ENCODE measurements around the gene TMEM273. TPM values are rescaled to one million over a fixed set of nuclear protein-coding genes. Genes with fewer than 3 reads are reported as not detected.

TMEM273 gene
- total RNA-seq, 2 donors from 2014 or later, result 2.7 to 8.4 TPM

DNA sequence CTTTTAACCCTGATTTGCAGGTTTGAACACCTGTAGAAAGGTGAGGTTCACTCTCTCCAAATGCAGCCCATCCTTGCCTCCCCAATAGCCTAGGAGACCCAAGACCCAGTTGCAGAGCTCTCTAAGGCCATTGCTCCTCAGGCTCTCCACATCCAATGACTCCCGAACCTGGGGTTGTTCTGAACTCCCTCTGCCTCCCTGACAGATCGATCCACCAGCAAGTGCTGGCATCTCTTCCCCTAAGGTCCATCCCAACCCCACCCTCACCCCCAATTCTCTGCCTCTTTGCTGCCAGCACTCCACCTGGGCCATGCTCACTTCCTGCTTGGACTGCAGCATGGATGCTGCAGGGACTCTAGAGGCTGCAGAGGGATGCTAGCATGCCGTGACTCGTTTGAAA is 35.1 kb downstream of the TMEM273 start:
- ATAC-seq, result no peak
- DNase-seq, result no peak

DNA sequence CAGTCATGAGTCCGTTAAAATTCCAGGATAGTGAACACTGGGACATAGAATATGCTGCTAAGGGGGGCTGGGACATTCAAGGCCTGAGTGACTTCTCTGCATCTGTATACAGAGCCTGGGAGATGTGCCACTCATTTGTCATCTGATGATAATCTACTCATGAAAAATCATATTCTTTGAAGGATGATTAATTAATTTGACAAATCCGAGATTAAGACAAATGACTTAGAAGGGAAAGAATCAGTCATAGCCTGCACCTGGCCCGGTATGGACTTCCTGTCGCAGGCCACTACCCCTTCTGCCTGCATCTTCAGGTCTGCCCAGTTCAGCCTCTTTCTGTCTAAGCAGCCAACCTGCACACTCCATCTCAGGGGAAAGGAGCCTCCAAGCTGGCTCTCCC is 35.5 kb downstream of the TMEM273 start:
- DNase-seq, result no peak
- ATAC-seq, result no peak

More for the DNA sequence above, 35.1 kb downstream of the TMEM273 start:
- intact Hi-C loops (cut with DNase I, micrococcal nuclease), result no loop called here

DNA sequence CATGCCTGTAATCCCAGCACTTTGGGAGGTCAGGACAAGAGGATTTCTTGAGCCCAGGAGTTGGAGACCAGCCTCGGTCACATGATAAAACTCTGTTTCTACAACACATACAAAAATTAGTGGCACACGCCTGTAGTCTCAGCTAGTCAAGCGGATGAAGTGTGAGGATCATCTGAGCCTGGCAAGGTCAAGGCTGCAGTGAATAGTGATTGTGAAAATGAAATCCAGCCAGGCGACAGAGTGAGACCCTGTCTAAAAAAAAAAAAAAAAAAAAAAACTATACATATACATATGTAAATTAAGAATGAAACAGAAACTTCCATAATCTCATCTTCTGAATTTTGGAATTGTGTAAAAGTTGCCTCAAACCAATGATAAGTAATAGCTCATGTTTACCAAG is 36.2 kb downstream of the TMEM273 start:
- no peak for DNase-seq
- ATAC-seq, result no peak
- intact Hi-C loops (cut with DNase I, micrococcal nuclease), result no loop called here

More for the DNA sequence above, 35.5 kb downstream of the TMEM273 start:
- intact Hi-C loops (cut with DNase I, micrococcal nuclease), result no loop called here

DNA sequence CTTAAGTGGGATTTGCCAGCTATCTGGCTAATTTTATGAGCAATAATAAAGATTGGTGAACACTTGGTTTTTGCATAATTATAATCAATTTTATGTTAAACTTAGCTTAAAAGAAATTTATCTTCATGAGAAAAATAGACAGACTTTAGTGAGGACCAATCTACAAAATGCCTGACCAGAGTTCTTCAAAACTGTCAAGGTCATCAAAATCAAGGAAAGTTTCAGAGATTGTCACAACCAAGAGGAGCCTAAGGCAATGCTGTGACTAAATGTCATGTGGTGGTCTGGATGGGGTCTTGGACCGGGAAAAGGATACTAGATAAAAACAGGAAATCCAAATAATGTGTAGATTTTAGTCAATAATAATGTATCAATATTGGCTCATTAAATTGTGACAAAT is 36.7 kb downstream of the TMEM273 start:
- ATAC-seq, result no peak
- DNase-seq, result no peak
- intact Hi-C loops (cut with DNase I, micrococcal nuclease), result no loop called here

DNA sequence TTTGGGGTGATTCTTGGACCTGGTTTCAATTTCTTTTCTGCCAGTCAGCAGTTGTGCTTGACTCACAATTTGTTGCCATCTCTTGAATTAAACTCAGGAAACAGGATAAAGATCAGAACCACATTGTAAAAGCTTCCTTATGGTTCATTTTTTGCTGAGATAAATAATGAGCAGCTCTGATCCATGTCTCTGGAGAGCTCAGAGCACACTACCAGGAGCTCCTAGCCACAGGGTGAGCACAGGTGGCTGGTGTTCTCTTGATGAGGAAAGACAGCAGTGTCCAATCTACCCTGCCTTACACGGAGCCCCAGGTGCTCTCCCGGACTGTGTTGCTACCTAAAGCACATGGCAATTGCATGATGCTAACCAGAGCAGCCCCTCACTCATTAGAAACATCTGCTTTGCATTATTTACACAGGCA is 37.2 kb downstream of the TMEM273 start:
- ATAC-seq (no peak), DNase-seq (no peak)
- intact Hi-C loops (cut with DNase I, micrococcal nuclease), result no loop called here

DNA sequence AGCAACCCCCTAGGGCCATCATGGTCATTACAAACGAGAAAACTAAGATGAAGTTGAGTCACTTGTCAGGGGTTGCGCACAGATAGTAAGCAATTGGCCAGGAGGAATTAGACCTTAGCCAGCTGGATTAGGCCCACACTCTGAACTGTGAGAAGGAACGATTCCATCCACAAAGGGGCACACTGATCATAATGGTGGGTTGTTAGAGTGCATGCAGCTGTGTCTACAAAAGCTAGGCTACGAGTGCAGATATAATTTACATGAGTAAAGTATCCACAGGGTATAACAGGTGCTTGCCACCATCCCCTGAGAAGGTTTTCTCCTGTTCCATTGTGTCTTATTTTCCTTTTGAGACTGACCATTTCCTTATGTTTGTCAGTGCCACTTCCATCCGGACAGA is 37.8 kb downstream of the TMEM273 start:
- ATAC-seq (no peak), DNase-seq (no peak)
- intact Hi-C loops (cut with DNase I, micrococcal nuclease), result no loop called here

DNA sequence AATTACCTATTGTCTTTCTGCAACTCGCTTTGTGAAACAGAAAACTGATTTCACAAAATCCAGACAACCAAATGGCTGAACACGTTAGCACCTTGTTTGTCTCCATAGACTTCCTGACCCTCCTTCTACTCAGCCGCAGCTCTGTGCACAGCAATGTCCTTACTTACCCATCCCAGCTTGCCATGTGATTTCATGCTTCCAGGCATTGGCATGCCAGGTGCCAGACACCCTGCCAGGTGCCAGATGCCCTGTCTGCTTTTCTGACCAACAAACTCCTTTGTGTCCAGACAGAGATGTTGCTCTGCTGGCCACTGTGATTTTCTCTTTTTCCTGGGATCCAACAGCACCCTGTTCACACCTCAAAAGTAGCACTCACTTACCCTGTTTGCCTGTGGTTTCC is 38.3 kb downstream of the TMEM273 start:
- intact Hi-C loops (cut with DNase I, micrococcal nuclease), result no loop called here
- ATAC-seq, result no peak
- no peak for DNase-seq

DNA sequence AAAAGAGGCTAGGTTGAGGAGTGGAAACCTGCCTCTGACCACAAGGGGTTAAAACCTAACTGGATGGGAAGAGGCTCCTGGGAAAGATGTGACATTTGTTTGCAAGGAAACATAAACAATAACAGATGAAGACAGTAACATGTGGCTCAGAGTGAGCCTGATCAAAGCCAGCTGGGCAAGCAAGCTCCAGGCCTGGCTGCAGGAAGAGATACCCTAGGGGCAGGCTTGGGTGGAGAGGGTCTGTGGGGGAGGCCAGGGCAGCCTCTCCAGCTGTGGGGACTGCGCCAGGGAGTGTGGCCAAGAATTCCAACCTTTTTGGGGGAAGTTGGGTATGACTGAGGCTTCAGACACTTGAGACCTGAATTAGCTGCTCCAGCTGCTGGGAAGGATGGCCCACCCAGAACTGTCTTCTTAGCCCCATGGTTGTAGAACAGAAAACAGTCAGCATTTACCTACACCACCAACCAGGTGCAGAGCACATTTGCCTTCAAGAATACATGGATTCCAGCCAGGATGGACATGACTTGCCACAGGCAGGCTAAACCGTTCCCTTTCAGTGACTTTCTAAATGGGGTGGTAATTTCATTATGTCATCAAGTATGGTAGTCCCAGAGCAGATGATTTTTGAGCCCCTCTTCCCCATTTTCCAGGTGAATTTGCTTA is 44.0 kb downstream of the TMEM273 start:
- intact Hi-C loops (cut with DNase I, micrococcal nuclease), result no loop called here
- DNase-seq (no peak), ATAC-seq (no peak)

DNA sequence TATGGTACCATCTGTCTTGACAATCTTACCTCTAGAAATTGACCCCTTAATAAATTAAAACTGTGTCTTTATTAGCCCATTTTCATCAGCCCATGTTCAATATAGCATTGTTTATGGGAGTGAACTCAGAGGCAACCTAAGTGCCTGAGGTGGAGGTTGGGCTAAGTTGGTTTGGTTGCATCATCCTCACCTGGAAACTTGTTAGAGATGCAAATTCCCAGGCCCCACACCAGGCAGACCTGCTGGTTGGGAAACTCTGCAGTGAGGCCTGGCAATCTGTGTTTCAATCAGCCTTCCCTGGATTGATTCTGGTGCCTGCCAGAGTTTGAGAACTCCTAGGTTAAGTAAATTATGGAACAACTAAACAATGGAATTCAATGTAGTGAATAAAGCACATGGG is 44.9 kb downstream of the TMEM273 start:
- DNase-seq (no peak), ATAC-seq (no peak)
- intact Hi-C loops (cut with DNase I, micrococcal nuclease), result no loop called here

DNA sequence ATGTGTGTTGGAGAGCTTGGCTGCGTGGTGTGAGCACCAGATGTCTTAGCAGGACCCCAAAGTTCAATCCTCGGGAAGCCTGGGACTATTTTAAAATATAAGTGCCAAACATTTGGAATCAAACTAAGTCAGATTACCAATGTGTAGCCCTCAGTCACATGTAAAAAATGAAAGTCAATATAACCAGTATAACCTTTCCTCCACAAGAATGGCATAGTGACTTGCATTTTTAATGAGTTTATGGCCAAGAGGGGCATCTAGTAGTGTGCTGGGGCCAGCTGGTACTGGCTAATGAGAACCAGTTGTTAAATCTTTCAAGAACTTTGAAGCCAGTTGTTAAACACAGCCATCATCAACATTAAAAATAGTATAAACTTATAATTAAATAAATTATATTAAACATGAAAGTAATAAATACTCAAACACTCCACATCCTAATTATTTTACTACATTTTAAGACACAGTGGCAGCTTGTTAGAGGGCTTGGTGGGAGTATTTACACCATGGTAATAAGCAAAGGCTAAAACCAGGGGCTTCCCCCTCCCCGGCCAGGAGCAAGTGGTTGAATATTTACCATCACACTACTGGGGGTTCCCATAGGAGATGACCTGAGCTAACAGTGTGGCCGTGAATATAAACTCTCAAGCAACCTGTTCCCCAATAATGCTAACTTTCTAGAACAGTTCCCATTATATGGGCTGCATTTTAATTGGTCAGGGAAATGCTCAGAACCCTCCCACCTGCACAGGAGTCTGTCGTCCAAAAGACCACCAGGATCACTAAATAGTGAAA is 46.5 kb downstream of the TMEM273 start:
- intact Hi-C loops (cut with DNase I, micrococcal nuclease), result no loop called here
- ATAC-seq (no peak), DNase-seq (no peak)

DNA sequence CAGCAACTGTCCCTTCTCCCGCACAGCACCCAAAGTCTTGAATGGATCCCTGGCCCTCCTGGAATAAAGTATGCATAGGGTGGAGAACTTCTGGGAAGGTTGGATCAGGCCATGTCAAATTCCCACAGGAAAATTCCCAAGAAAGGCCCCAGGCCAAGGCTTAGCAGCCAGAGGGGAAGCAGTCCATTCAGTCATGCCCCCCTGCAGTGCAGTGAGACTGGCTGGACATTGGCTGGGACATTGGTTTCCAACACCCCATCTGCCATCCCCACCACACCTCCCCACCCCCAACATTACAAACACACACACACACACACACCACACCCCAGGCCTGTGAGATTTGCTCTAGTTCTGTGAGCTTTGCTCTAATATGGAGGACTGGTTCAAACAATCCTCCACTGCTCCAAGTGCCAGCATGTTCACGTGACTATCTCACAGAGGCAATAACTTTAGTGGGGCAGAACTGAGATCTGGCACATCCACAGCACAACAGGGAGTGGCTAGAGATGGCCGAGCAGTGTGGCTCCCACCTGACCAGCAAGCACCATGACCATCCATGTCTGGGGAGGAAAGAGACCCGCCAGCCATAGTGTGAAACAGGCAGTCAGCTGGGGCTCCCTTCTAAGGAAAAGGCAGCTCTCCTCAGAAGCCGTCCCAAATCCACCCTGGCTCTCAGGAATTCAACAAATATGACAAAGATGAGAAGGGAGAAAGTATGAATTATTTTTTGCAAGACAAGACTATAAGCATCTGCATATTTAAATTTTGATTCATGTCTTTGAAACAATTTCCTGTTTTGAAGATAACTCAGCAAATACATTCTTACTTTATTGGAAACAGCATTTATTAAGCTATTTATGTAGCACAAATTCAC is 47.6 kb downstream of the TMEM273 start:
- intact Hi-C loops (cut with DNase I, micrococcal nuclease), result no loop called here
- DNase-seq (no peak), ATAC-seq (no peak)

DNA sequence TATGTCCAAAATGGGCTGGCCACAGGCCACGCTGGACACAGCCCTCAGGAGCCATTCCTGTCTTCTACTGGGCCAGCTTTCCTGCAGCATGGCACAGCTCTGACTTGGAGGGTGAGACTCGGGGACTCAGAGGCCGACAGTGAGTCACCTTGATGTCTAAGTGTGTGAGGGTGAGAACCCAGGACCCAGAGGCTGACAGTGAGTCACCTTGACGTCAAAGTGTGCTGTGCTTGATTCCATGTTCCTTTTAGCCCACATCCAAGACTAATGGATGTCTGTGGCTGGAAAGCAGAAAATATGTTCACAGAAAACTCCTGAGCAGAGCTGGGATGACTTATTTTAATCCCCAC is 48.4 kb downstream of the TMEM273 start:
- intact Hi-C loops (cut with DNase I, micrococcal nuclease), result no loop called here
- DNase-seq, result no peak
- no peak for ATAC-seq

DNA sequence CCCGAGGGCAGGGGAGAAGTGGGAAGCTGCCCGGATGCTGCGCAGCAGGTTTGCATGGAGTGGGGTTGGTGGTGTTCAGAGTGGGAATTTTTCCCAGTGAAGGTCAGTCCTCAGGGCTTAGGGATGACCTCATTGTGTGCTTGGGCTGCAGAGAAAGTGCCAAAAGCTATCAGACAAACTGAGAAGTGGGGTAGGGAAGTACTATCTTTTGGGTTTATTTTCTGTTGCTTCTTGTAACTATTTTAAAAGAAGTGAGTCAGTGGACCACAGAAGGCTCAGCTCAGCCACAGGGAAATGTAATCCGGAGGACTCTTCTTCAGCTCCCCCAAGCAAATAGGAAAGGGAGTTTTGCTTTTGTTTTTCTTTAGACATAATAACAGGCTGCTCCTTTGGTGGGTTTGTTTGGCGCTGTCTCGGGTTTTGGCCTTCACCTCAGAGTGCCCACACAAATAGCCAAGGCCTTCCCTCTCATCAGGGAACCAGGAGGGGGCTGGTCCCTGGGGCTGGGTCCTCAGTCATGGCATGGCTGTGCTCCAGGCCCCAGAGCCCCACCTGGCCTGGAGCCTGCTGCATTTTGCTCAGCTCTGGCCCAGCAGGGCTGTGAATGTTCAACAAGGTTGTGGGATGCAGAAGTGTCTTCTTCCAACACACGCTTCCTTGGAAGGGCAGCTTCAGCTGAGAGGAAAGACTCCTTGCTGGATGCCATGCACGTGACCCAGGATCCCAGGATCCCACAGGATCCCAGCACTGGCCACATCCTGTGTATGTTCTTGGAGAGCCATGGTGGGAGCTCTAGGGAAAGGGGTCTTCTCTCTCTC is 49.0 kb downstream of the TMEM273 start:
- ATAC-seq (no peak), DNase-seq (no peak)
- intact Hi-C loops (cut with DNase I, micrococcal nuclease), result no loop called here

DNA sequence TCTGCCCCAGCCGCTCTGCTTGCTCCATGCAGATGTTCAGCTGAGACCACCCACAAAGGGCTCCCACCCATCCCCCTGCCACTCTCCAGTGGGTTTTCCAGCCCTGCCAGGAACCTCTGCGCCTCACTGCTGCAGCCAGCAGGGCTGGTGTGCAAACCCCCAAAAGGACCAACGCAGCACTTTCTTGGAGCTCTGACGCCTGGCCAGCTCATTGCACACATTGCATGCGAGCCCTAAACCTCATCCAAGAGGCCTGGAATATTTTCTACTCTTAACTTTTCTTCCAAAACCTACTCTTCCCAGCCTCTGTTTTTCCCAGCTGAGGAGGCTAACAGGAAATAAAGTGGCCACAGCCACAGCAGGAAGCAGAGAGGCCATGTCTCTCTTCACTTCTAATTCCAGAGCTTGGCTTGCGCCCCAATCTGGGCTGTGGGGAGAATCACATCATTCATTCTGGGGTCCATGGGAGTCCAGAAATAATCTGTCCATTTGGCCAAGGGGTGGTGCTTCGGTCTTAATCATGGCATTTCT is 49.8 kb downstream of the TMEM273 start:
- DNase-seq (peak in 1 of 2 donors; percentile 16), ATAC-seq (no peak)
- intact Hi-C loops (cut with DNase I, micrococcal nuclease), result no loop called here

DNA sequence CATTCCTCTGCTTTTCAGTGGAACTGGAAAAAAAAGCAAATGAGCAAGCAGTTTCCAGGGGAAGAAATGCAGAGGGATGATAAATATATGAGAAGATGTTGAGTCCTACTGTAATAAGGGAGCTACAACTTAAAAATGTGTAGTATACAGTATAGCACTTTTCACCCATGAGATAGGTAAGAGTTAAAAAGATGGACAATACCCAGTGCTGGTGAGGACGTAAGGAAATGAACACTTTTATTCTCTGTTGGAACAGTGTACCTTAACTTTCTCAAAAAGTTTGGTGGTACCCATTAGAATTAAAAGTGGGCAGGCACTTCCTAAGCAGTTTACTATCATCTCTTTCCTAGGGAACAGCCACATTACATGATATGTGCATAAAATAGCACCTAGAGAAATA is 51.7 kb downstream of the TMEM273 start:
- DNase-seq (no peak), ATAC-seq (no peak)
- intact Hi-C loops (cut with DNase I, micrococcal nuclease), result no loop called here

DNA sequence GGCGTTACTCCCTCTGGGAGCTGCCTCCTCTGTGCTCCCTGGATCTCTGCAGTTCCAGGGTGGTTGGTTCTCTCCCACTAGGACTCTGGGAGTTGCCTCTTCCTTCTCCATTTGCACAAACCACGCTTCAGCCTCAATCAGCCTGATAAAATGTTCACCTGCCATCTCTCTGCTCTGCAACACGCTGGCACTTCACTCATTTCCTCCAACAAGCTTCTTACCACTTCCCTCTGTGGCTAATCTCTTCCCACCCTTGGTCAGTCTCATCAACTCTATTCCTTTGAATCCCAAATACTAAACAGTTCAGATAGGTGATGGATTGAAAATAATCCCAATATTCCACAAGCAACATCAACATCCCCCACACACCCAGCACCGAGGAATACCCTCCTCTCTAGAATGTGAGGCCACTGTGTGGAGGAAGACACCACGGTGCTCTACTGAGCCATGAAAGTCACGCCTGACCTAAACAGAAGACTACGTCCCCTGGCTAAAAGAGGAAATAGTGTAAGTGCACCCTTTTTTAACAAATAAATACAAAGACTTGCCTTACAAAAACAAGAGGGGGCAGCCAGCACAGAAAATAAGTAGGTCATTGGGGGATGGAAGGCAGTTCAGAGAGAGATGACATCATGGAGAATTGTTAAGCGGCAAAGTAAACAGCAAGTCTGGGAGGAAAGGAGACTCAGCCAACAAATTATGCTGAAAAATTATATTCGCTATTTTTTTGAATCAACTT is 52.4 kb downstream of the TMEM273 start:
- no peak for DNase-seq
- intact Hi-C loops (cut with DNase I, micrococcal nuclease), result no loop called here
- ATAC-seq, result no peak

DNA sequence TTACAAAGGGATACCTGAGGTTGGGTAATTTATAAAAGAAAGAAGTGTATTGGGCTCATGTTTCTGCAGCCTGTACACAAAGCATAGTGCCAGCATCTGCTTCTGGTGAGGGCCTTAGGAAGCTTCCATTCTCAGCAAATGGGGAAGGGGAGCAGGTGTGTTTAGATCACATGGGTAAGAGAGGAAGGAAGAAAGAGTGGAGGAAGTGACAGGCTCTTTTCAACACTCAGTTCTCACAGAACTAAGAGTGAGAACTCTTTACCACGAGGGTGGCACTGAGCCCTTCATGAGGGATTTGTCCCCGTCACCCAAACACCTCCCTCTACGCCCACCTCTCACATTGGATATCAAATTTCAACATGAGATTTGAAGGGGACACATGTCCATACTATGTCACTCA is 53.9 kb downstream of the TMEM273 start:
- no peak for DNase-seq
- ATAC-seq, result no peak
- intact Hi-C loops (cut with DNase I, micrococcal nuclease), result no loop called here

DNA sequence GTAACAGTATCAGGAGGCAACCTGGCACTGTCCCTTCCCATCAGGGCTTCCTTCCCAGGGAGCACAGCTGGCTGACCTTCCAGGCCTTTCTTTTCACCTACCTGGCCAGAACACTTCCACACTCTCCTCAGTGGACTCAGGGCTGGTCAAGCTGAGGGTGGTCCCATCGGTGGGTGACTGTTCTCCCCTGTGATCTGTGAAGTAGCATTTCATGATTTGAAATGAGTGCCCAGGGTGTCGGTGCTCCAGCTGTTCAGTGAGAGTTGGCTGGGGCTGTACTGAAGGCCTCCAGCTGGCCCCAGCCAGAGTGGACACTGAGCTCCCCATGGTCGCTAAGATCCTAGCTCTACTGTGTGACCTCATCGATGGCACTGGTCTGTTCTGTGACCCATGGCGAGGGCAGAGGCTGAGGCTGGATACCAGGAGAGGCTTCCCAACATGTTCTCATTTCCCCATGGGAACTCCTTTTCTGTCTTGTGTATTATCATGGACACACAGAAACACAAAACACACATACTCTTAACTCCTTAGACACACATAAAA is 54.4 kb downstream of the TMEM273 start, which contains the start of gene FAM170B:
FAM170B (minus strand) TSS at position 316 of the 543 bp plus-strand sequence; CDS start at position 213, 103 bp downstream.
- intact Hi-C loops (cut with DNase I, micrococcal nuclease), result no loop called here
- DNase-seq (no peak), ATAC-seq (no peak)

All from left colon (tissue), 2 donors.